ENCODE results near the gene ATF5.

GRCh38 chr19:49926515-49926914 lies 2.5 kb upstream of the ATF5 start:
- no peak for TF ChIP-seq CTCF (IDR thresholded peaks at IDR 0.05)
- TF ChIP-seq EZH2 (IDR thresholded peaks at IDR 0.05; ENCODE audit: borderline replicate concordance, insufficient read depth, low read depth, low read length, poor library complexity, severe bottlenecking), result no peak

Measured in B cell (primary cell).